NCI-H748 (cell line): ENCODE measurements around the gene NPY4R.
"Not testable (repeated sequence)": the region's sequence is repeated elsewhere in the genome, so short reads cannot be mapped to it uniquely, and the experiment has no call there.

Experiments
- DNase-seq: peaks from one replicate; lab custom pipeline; 2025; ENCODE audit not compliant: unreplicated experiment; lab: John Stamatoyannopoulos, UW

Gene NPY4R

GRCh38 chr10:46465765-46466164 is at the start of gene NPY4R:
Gene NPY4R (minus strand): TSS chr10:46465958. CDS start chr10:46462635, 3,323 bp downstream.
- not testable (repeated sequence) for DNase-seq

GRCh38 chr10:46515366-46515765 is 49.6 kb upstream of the NPY4R start:
- DNase-seq: no peak

DNA sequence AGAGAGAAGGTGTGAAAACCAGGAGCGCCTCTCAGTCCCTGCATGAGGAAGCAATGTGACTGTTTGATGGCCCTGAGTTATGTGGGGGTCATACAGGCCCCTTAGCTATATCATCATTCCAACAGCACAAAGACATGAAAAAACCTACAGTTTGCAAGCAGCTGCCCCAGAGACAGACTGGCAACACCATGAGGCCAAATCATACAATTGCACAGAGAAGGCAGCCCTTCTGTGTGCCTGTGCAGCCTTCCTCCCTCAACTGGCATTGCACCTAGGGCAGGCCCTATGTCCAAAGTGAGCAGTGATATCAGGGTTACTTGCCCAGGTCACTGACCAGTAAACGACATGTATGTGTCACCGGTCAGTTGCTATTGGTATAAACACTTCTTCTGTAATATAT is 49.1 kb upstream of the NPY4R start:
- no peak for DNase-seq

DNA sequence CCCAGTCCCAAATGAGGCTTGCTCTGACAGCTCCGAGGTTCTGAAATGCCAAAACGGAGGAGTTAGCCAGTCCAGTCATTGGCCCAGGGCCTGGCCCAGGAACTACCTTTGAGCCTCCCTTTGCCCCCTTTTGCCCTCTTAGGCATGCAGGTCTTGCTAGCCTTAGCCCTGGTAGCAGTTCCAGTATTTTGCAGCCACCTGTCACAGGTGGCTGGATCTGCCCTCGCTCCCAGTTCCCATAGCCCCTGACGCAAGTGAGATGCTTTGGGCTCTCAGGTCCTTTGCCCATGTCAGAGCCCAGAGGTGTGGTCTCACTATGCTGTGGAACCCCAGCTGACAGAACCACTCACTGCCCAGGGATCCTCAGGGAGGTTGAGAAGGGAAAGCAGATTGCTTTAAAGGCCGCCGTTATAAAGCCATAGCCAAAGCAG is 48.7 kb upstream of the NPY4R start:
- no peak for DNase-seq

- not testable (repeated sequence) for DNase-seq
These were observed 47.6 kb upstream of the NPY4R start for GRCh38 chr10:46513333-46513732.

- DNase-seq: not testable (repeated sequence)
These were observed 47.0 kb upstream of the NPY4R start for GRCh38 chr10:46512725-46513124.

- not testable (repeated sequence) for DNase-seq
These were observed 46.2 kb upstream of the NPY4R start for GRCh38 chr10:46512002-46512401.

DNA sequence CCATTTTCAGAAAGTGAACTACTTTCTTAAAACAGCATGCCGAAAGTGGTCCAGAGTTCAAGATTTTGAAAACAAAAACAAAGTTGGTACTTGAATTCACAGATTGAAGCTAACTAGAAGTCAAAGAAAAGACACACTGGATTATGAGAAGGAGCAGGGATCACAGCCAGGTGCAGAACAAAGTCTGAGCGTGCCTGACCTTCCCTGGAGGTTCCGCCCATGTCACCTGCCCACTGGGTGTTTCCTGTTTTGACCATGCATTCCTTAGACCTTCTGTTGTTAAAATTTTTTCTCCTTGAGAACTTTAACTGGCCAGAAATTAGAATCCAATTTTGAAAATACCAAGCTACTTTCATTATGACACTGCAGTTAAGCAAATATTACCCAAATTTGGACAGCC is 34.2 kb upstream of the NPY4R start:
- not testable (repeated sequence) for DNase-seq

- DNase-seq: not testable (repeated sequence)
These were observed 33.4 kb upstream of the NPY4R start for GRCh38 chr10:46498985-46499703.

DNA sequence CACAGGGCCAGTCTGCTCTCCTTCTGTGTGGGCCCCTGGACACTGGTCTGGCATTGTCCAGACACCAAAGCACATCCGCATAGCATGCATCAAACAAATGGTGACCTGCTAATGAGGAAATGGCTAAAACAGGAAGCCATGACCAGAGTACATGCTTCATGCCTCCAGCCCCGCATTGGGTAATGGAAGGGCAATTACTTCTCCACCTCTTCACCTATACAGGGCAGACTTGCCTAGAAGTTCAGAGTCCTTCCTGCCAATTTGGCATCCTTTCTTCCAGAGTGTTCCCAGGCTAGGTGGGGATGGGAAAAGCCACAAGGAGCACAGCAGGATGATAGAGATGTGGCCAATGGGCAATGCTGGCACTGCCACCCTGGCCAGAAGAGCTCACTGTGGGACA is 32.1 kb upstream of the NPY4R start:
- not testable (repeated sequence) for DNase-seq

DNA sequence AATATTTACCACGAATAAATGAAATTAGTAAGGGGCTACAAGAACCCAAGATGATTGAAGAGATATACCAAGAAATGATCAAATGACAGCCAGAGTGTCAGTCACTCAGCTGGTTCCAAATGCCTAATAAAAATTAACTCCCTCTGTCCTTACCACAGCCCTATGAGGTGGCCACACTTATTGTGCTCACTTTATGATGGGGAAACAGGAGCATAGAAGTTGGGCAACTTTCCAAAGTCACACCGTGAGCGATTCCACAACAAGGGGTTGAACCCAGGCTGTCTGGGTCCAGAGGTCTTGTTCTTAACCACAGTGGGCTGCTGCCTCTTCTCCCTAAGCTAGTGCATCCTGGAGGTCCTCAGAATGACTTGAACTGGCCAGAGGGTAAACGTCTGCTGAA is 31.6 kb upstream of the NPY4R start:
- DNase-seq: not testable (repeated sequence)

GRCh38 chr10:46491364-46492114 is 25.8 kb upstream of the NPY4R start:
- DNase-seq: not testable (repeated sequence)

GRCh38 chr10:46490285-46490684 is 24.5 kb upstream of the NPY4R start:
- DNase-seq: not testable (repeated sequence)

- not testable (repeated sequence) for DNase-seq
These were observed 20.7 kb upstream of the NPY4R start for GRCh38 chr10:46486459-46486858.

GRCh38 chr10:46474746-46475320 is 9.1 kb upstream of the NPY4R start:
- DNase-seq: not testable (repeated sequence)

- not testable (repeated sequence) for DNase-seq
These were observed 8.0 kb upstream of the NPY4R start for GRCh38 chr10:46473758-46474157.

DNA sequence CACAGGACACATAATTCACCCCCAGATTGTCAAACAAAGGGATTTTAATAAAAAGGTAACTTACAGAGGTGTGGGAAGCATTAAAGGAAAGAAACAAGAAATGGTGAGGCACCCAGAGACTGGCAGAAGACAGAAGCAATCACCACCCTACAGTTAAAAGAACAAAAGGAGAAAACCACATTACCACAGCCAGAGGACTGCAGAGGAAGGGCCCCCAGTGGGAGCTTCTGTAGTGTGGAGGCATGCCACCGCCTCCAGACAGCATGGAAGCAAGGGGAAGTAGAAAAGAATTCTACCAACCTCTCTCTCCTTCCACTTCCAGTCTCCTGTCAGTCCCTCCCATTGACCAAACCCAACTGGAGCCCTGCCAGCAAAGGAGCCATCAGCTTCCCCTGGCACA is 4.4 kb upstream of the NPY4R start:
- DNase-seq: not testable (repeated sequence)

DNA sequence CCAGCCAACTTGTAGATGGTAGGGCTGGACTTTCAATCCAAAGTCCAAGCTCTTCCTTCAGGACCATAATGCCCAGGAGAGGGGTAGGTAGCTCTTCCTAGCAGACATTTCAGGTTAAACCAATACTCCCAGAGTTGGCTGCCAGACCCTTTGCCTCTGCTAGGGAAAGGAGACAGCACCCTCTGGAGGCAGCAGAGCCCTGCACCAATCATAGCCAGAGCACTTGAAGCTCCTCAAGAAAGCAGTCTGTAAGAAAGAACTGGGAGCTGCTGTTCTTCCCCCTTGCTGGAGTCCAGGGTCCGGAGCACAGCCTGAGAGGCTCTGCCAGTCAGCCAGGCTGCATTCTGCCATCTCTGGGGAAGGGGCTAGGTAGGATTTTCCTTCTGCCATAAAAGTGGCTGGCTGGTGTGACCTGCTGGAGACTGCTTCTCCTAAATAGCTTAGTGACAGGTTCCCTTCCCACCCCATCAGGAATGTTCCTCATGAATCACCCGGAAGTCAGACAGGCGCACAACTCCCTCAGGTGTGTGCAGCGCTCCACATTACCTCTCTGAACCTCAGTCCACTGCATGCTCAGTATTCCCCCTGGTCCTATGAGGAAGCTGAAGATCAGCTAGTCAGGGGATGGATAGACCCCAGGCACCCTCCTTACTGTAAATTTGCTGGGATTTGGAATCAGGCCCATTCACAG is 2.5 kb upstream of the NPY4R start:
- not testable (repeated sequence) for DNase-seq

DNA sequence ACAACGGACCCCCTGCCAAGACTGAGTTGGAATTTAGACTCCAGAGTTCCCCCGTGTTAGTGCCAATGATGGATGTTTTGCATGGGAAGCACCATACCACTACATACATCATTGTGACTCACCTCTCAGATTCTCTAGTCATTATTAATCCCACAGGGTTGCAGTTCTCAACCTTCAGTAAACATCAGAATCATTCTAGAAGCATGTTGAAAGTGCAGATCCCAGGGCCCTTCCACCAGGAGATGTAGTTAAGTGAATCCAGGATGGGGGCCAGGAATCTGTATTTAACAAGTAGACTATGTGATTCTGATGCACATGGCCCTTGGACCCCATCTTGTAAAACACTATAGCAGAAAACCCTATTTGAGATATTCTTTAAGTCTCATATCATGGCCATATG is 2.1 kb downstream of the NPY4R start:
- DNase-seq: not testable (repeated sequence)

DNA sequence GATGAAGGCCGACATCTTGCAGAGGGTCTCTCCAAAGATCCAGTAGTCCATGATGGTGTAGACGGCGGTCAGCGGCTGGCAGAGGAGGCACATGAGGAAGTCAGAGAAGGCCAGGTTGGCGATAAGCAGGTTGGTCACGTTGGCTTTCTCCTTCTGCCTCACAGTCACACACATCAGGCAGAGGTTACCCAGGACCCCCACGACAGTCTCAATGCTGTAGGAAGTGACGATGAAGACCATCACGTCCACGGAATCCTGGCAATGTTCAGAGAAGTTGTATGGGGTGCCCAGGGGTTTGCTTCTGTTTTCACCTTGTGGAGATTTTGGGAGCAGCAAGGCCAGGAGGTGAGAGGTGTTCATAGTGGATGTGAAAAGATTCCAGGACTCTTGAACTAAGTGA is 3.5 kb downstream of the NPY4R start:
- DNase-seq: not testable (repeated sequence)

- DNase-seq: not testable (repeated sequence)
These were observed 6.2 kb downstream of the NPY4R start for GRCh38 chr10:46459579-46459978.
